ENCODE results near the gene VAMP5. TPM values are rescaled to one million over a fixed set of nuclear protein-coding genes. Genes with fewer than 3 reads are reported as not detected.
A peak's percentile ranks its signal among the peaks of the same experiment; 100 is the strongest.

VAMP5 gene
- total and polyA plus RNA-seq, 2 of the 8 experiments (the other 6 are each of a cell fraction or from before 2014, with no cell fraction given) = 4.7 to 14.2 TPM

DNA sequence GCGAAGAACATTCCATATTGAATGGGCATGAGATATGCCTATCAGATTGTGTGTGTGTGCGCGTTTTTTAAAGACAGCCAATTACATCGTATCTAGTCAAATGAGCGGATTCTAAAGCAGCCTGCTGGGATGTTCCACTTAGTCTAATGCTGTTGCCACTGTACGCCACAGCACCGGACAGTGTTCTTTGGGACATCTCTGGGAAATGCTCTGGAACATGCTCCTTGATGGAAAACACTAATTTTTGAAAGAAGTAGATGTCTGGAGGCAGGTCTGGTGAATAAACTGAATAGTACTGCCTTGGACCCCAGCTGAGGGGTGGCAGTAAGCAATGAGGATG is 21.9 kb downstream of the VAMP5 start:
- no peak overlapping the region for H2BK15ac ChIP-seq (ENCODE audit: low read length)
- WGBS, 2 experiments (ENCODE audit: extremely low coverage in 1 of 2, insufficient coverage in 1 of 2, insufficient read length in 1 of 2, insufficient replicate concordance in 2 of 2, low coverage in 1 of 2, low lambda C conversion rate in 2 of 2, missing lambda C conversion rate in 1 of 2) = 98% methylated on average over 7 of the region's 7 CpGs; no CpG with 5 or more reads in 1 of the 2 experiments
- H3K23ac ChIP-seq (ENCODE audit: insufficient read length) = no peak overlapping the region
- H3K4me2 ChIP-seq (ENCODE audit: insufficient read depth in 1 of 2, low read depth in 2 of 2, low read length in 2 of 2) = no peak overlapping the region
- no peak overlapping the region for H2BK12ac ChIP-seq (ENCODE audit: low read depth, low read length)
- no peak overlapping the region for H3K4ac ChIP-seq (replicated peaks; ENCODE audit: insufficient read length, low read depth, low read length)
- no peaks in the 10 kb centered on the region for H3K27me3 ChIP-seq (replicated peaks in 1 of 4; ENCODE audit: control insufficient read depth in 3 of 4, extremely low read depth in 1 of 4, insufficient read depth in 3 of 4, low read length in 3 of 4)
- no peak overlapping the region for H3K27ac ChIP-seq (ENCODE audit: low read depth, low read length)
- ChIA-PET POLR2A (ENCODE audit: partially characterized antibody) (interaction anchor here (0.8 to 7.9 kb wide), 8 partner anchors 8 to 527 kb away, joined by 3 to 95 read pairs (median 12); partner anchors contain the start of genes C2orf68, MAT2A, RNF181 and USP39), CTCF (ENCODE audit: partially characterized antibody) (interaction anchor here (1.1 to 1.9 kb wide), 2 partner anchors 13 to 52 kb away, joined by 5 to 6 read pairs; no protein-coding TSS in a partner anchor)
- H3K79me2 ChIP-seq (ENCODE audit: control insufficient read depth in 1 of 2, insufficient read depth in 2 of 2, low read length in 2 of 2) = peaks cover 0 to 14% of the 10 kb centered on the region in 2 experiments; a peak in 2 of 4 replicates
- no peak overlapping the region for H3K14ac ChIP-seq (ENCODE audit: insufficient read length)
- H3K4me3 ChIP-seq (ENCODE audit: extremely low read depth in 1 of 4, insufficient read depth in 2 of 4, low read depth in 3 of 4, low read length in 4 of 4) = no peak overlapping the region
- TF ChIP-seq TAF7 (optimal IDR thresholded peaks at IDR 0.05; ENCODE audit: borderline replicate concordance, low read depth, low read length) = no peak
- TF ChIP-seq EZH2 (IDR thresholded peaks at IDR 0.05; ENCODE audit: low read depth, low read length, severe bottlenecking) = no peak
- TF ChIP-seq, protein P1, sequence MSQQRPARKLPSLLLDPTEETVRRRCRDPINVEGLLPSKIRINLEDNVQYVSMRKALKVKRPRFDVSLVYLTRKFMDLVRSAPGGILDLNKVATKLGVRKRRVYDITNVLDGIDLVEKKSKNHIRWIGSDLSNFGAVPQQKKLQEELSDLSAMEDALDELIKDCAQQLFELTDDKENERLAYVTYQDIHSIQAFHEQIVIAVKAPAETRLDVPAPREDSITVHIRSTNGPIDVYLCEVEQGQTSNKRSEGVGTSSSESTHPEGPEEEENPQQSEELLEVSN (IDR thresholded peaks at IDR 0.05) = no peak
- no peak for TF ChIP-seq POLR2A (IDR thresholded peaks at IDR 0.05; ENCODE audit: control extremely low read depth in 1 of 2, low read depth in 2 of 2, low read length in 2 of 2)
- TF ChIP-seq TEAD4 (IDR thresholded peaks at IDR 0.05; ENCODE audit: low read depth, low read length) = no peak
- no peak for TF ChIP-seq CBX8 (IDR thresholded peaks at IDR 0.05; ENCODE audit: borderline replicate concordance, low read depth, low read length)
- TF ChIP-seq RBBP5 (IDR thresholded peaks at IDR 0.05; ENCODE audit: borderline replicate concordance, low read depth, low read length) = no peak
- TF ChIP-seq ZNF274 (IDR thresholded peaks at IDR 0.05; ENCODE audit: borderline replicate concordance, extremely low read depth, low read length) = no peak
- no peak for TF ChIP-seq YY1 (IDR thresholded peaks at IDR 0.05; ENCODE audit: low read depth, low read length)
- TF ChIP-seq, protein P2, sequence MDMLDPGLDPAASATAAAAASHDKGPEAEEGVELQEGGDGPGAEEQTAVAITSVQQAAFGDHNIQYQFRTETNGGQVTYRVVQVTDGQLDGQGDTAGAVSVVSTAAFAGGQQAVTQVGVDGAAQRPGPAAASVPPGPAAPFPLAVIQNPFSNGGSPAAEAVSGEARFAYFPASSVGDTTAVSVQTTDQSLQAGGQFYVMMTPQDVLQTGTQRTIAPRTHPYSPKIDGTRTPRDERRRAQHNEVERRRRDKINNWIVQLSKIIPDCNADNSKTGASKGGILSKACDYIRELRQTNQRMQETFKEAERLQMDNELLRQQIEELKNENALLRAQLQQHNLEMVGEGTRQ (IDR thresholded peaks at IDR 0.05; ENCODE audit: low read length) = no peak
- TF ChIP-seq BRCA1 (IDR thresholded peaks at IDR 0.05; ENCODE audit: low read depth, low read length) = no peak
- no peak overlapping the region for H2BK20ac ChIP-seq (ENCODE audit: low read length)
- peaks cover 12% of the 10 kb centered on the region for H3K23me2 ChIP-seq (ENCODE audit: low read depth, low read length)
- no peak overlapping the region for H4K8ac ChIP-seq (ENCODE audit: extremely low read depth, insufficient read depth, low read length)
- peak overlapping the region in 1 of 4 experiments; percentile 18; a peak in 1 of 7 replicates for H3K9ac ChIP-seq (replicated peaks in 1 of 4; ENCODE audit: extremely low read depth in 1 of 4, low read depth in 3 of 4, low read length in 3 of 4)
- H2AK5ac ChIP-seq (ENCODE audit: low read depth, low read length) = no peak overlapping the region
- peaks cover 0 to 5% (median 2%) of the 10 kb centered on the region in 4 experiments; a peak in 6 of 7 replicates for H3K4me1 ChIP-seq (replicated peaks in 1 of 4; ENCODE audit: control insufficient read depth in 3 of 4, insufficient read depth in 4 of 4, low read length in 3 of 4)
- no peak overlapping the region for H3K56ac ChIP-seq (replicated peaks; ENCODE audit: insufficient read length, low read depth, low read length)
- no peak overlapping the region for H4K5ac ChIP-seq (ENCODE audit: insufficient read length, low read depth, low read length)
- no peaks in the 10 kb centered on the region for H3K9me3 ChIP-seq (ENCODE audit: insufficient read depth in 2 of 2, low read depth in 1 of 2, low read length in 1 of 2)
- H3K36me3 ChIP-seq (ENCODE audit: control insufficient read depth in 2 of 4, insufficient read depth in 4 of 4, low read length in 3 of 4) = peaks cover 6 to 19% (median 14%) of the 10 kb centered on the region in 4 experiments; a peak in 6 of 8 replicates
- H4K91ac ChIP-seq (replicated peaks; ENCODE audit: insufficient read length, low read length) = no peak overlapping the region
- FAIRE-seq (no peak), DNase-seq (ENCODE audit: low read depth in 1 of 2, low spot score in 2 of 2) (no peak)
- peaks cover 7% of the 10 kb centered on the region for H3K79me1 ChIP-seq (ENCODE audit: low read depth, low read length)
- H2AFZ ChIP-seq (ENCODE audit: low read length) = no peak overlapping the region
- no peak overlapping the region for H2BK5ac ChIP-seq (ENCODE audit: low read depth, low read length)
- H4K20me1 ChIP-seq (replicated peaks in 1 of 2; ENCODE audit: control insufficient read depth in 1 of 2, insufficient read depth in 2 of 2, low read length in 2 of 2) = peaks cover 0 to 16% of the 10 kb centered on the region in 2 experiments
- no peak overlapping the region for H3K18ac ChIP-seq (ENCODE audit: extremely low read depth, low read length)
- H2BK120ac ChIP-seq (replicated peaks; ENCODE audit: low read depth, low read length) = no peak overlapping the region

All from H1 (cell line).